Nephron progenitor cell (in vitro differentiated cells): Measurements from ENCODE around the gene SLC4A1.

Experiments used
- DNase-seq: peaks from one replicate; pipeline ENCODE4 v3.0.0; 2021
- H3K27ac Mint-ChIP-seq: 2 replicates; pipeline ENCODE4 v1.8.0; 2021; ENCODE audit warnings: mild to moderate bottlenecking, moderate library complexity, mixed read lengths
- H3K27me3 Mint-ChIP-seq: 2 replicates; pipeline ENCODE4 v1.8.0; 2021; ENCODE audit warnings: mild to moderate bottlenecking, low read depth, mixed read lengths; ENCODE audit not compliant: poor library complexity
- H3K36me3 Mint-ChIP-seq: 2 replicates; pipeline ENCODE4 v1.8.0; 2021; ENCODE audit warnings: low read depth, mixed read lengths
- H3K4me1 Mint-ChIP-seq: 2 replicates; pipeline ENCODE4 v1.8.0; 2021; ENCODE audit warnings: mixed read lengths
- H3K4me3 Mint-ChIP-seq: 2 replicates; pipeline ENCODE4 v1.8.0; 2021; ENCODE audit warnings: mild to moderate bottlenecking, moderate library complexity, mixed read lengths
- H3K9me3 Mint-ChIP-seq: 2 replicates; pipeline ENCODE4 v1.8.0; 2021; ENCODE audit warnings: mild to moderate bottlenecking, moderate library complexity, mixed read lengths
- TF ChIP-seq, protein P1 (sequence below): fragments of 200-600 bp; sonication (generic); IDR thresholded peaks from 2 replicates; pipeline ENCODE4 v1.5.0; 2021; ENCODE audit warnings: antibody characterized with exemption

SLC4A1 gene

DNA sequence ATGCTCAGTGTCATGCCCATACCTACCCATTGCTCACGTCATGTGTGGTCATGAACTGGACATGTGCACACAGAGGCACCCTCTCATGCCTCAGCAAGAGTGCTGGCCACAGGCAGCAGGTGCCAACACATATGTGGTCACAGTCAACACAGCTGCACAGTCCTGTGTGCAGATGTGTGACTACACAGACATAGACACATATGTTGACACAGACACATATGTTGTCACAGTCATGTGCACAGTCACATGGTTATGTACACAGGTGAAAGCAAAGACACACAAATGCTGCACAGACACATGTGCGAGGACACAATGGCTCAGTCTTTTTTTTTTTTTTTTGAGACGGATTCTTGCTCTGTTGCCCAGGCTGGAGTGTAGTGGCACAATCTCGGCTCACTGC, 11.3 kb downstream of the SLC4A1 start:
- TF ChIP-seq, protein P1, sequence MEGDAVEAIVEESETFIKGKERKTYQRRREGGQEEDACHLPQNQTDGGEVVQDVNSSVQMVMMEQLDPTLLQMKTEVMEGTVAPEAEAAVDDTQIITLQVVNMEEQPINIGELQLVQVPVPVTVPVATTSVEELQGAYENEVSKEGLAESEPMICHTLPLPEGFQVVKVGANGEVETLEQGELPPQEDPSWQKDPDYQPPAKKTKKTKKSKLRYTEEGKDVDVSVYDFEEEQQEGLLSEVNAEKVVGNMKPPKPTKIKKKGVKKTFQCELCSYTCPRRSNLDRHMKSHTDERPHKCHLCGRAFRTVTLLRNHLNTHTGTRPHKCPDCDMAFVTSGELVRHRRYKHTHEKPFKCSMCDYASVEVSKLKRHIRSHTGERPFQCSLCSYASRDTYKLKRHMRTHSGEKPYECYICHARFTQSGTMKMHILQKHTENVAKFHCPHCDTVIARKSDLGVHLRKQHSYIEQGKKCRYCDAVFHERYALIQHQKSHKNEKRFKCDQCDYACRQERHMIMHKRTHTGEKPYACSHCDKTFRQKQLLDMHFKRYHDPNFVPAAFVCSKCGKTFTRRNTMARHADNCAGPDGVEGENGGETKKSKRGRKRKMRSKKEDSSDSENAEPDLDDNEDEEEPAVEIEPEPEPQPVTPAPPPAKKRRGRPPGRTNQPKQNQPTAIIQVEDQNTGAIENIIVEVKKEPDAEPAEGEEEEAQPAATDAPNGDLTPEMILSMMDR, result no peak
- no peak for DNase-seq
- Mint-ChIP-seq H3K4me3 (no peak overlapping the region), H3K36me3 (no peaks in the 10 kb centered on the region), H3K27me3 (peaks cover 22% of the 10 kb centered on the region), H3K4me1 (peaks cover 25% of the 10 kb centered on the region), H3K9me3 (no peaks in the 10 kb centered on the region), H3K27ac (no peak overlapping the region)

DNA sequence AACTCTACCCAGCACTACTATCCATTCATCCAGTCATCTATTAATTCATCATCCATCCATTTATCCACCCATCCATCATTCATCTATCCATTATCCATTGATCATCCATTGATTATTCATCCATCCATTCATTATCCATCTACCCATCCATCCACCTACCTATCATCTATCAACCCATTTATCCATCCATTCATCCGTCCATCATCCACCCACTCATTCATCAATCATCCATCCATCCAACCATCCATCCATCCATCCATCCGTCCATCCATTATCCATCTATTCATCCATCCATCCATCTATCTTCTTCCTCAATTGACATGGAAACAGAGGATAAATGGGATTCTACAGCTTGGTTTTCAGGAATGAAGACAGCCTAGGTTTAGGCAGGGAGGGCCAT, 12.0 kb downstream of the SLC4A1 start:
- DNase-seq, result no peak
- Mint-ChIP-seq H3K4me3 (no peak overlapping the region), H3K27me3 (peaks cover 22% of the 10 kb centered on the region), H3K36me3 (no peaks in the 10 kb centered on the region), H3K27ac (no peak overlapping the region), H3K9me3 (no peaks in the 10 kb centered on the region), H3K4me1 (peaks cover 30% of the 10 kb centered on the region)
- TF ChIP-seq, protein P1, result no peak

DNA sequence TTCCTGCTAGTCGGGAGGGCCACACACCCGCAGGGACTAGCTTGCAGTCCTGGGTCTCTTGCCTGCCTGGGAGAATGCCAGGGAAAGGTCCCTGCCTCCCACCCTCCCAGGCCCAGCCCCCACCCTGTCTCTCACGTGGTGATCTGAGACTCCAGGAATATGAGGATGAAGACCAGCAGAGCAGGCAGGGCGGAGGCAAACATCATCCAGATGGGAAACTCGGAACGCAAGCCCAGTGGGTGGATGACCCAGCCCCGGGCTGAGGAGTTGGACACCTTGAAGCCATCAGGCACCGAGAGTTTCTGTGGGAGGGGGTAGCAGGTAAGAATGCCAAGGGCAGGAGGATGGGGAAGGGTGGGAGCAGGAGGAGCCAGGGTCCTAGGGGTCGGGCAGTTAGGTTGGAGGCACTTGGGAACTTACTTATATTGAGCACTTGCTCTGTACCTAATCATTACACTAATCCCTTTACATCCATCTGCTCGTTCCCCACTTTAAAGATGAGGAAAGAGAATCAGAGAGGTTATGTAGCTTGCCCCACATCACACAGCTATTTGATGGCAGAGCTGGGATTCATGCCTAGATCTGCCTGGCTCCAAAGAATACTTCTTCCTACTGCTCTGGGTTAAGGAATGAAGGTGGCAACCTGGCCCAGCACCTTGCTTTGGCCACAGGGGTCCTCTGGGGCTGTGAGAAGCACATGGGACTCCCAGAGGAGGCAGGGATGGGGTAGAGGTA, 13.4 kb downstream of the SLC4A1 start:
- H3K27me3 Mint-ChIP-seq, result peaks cover 22% of the 10 kb centered on the region
- H3K27ac Mint-ChIP-seq, result no peak overlapping the region
- DNase-seq, result no peak
- H3K4me3 Mint-ChIP-seq, result no peak overlapping the region
- no peaks in the 10 kb centered on the region for H3K36me3 Mint-ChIP-seq
- TF ChIP-seq, protein P1, result no peak
- H3K4me1 Mint-ChIP-seq, result peaks cover 29% of the 10 kb centered on the region
- no peaks in the 10 kb centered on the region for H3K9me3 Mint-ChIP-seq

DNA sequence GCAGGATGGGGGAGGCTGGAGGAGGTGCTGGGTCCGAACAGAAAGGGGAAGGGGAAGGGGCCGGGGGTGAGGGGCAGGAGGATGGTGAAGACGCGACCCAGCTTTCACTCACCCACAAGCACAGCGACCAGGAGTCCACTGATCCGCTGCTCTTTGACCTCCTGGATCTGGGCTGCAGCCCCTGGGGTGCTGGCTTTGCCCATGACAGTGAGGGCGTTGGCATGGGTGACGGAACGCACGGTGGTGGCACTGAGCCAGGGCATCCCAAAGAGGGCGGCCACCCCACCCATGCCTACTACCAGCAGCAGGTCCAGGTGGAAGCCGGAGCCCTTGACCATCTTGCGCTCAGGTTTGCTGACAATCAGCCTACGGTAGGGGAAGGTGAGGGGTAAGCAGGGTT, 14.9 kb downstream of the SLC4A1 start:
- no peak for DNase-seq
- H3K4me1 Mint-ChIP-seq, result peaks cover 26% of the 10 kb centered on the region
- H3K27ac Mint-ChIP-seq, result no peak overlapping the region
- no peaks in the 10 kb centered on the region for H3K36me3 Mint-ChIP-seq
- H3K27me3 Mint-ChIP-seq, result peaks cover 22% of the 10 kb centered on the region
- no peaks in the 10 kb centered on the region for H3K9me3 Mint-ChIP-seq
- TF ChIP-seq, protein P1, result no peak
- no peak overlapping the region for H3K4me3 Mint-ChIP-seq

DNA sequence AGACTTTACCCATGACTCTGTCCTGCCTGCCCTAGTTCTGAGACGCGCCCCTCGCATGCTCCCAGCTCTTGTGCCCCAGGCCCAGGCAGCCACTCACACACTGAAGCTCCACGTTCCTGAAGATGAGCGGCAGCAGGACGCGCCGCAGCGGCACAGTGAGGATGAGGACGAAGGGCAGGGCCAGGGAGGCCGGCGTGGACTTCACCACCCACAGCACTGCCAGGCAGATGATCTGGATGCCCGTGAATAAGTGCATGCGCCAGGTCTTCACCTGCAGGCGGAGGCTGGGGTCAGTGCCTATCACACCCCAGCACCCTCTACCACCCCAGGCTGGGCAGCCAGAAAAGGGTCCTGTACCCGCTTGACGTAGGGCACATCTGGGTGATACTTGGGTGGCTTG, 16.9 kb downstream of the SLC4A1 start:
- Mint-ChIP-seq H3K4me3 (no peak overlapping the region), H3K4me1 (peaks cover 37% of the 10 kb centered on the region), H3K9me3 (no peaks in the 10 kb centered on the region), H3K27me3 (peaks cover 14% of the 10 kb centered on the region), H3K27ac (no peak overlapping the region), H3K36me3 (no peaks in the 10 kb centered on the region)
- no peak for DNase-seq
- TF ChIP-seq, protein P1, result no peak
